ENCODE data around the gene UBE4A.

The UBE4A gene, protein sequence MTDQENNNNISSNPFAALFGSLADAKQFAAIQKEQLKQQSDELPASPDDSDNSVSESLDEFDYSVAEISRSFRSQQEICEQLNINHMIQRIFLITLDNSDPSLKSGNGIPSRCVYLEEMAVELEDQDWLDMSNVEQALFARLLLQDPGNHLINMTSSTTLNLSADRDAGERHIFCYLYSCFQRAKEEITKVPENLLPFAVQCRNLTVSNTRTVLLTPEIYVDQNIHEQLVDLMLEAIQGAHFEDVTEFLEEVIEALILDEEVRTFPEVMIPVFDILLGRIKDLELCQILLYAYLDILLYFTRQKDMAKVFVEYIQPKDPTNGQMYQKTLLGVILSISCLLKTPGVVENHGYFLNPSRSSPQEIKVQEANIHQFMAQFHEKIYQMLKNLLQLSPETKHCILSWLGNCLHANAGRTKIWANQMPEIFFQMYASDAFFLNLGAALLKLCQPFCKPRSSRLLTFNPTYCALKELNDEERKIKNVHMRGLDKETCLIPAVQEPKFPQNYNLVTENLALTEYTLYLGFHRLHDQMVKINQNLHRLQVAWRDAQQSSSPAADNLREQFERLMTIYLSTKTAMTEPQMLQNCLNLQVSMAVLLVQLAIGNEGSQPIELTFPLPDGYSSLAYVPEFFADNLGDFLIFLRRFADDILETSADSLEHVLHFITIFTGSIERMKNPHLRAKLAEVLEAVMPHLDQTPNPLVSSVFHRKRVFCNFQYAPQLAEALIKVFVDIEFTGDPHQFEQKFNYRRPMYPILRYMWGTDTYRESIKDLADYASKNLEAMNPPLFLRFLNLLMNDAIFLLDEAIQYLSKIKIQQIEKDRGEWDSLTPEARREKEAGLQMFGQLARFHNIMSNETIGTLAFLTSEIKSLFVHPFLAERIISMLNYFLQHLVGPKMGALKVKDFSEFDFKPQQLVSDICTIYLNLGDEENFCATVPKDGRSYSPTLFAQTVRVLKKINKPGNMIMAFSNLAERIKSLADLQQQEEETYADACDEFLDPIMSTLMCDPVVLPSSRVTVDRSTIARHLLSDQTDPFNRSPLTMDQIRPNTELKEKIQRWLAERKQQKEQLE

DNA sequence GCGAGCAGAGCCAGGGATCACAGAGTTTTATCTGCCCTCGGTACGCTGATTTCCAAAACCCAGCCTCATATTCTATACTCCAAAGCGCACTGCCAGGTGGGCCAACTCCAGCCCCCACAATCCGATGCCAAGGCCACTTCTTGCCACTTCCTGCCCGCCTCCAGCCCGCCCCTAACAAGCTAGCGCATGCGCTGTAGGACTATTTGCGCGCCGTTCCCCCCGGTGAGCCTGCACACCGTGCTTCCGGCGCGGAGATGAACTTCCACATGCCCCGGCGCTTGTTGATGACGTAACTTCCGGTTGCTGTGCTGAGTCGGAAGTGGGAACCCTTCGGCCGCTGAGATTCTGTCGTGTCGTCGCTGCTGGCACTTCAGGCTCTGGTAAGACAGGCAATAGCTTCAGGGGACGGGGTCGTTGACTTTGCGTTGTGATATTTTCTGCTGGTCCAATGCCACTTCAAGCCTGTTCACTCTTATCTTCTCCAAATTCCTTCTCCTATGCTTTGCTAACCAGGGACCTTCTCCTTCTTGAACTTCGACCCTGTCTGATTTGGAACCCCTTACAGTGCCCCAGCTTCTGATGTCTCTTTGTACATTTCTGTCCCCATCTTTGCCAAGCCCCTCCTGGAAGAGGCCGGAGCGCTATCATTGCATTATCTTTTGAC is at the start of gene UBE4A:
UBE4A (plus strand) TSS at position 306 of the 664 bp plus-strand sequence. CDS start 5,481 bp downstream, outside the sequence.
- Histone ChIP-seq H3K4me3 (replicated peaks; ENCODE audit: low read depth, low read length) (peak within 1 kb of the TSS; percentile 87), H3K27me3 (replicated peaks; ENCODE audit: control insufficient read depth, insufficient read depth, low read length) (no peaks in the 10 kb centered on the region), H3K36me3 (ENCODE audit: control insufficient read depth, insufficient read depth, low read length) (no peaks in the 10 kb centered on the region)
- peak; percentile 90 for DNase-seq (ENCODE audit: extremely low read depth, insufficient read length)
- TF ChIP-seq CTCF (IDR thresholded peaks at IDR 0.05; ENCODE audit: insufficient read depth, low read length, poor library complexity, severe bottlenecking), result no peak

- Histone ChIP-seq H3K36me3 (ENCODE audit: control insufficient read depth, insufficient read depth, low read length) (no peaks in the 10 kb centered on the region), H3K4me3 (replicated peaks; ENCODE audit: low read depth, low read length) (no peak overlapping the region), H3K27me3 (replicated peaks; ENCODE audit: control insufficient read depth, insufficient read depth, low read length) (peaks cover 1% of the 10 kb centered on the region)
- DNase-seq (ENCODE audit: extremely low read depth, insufficient read length), result no peak
- no peak for TF ChIP-seq CTCF (IDR thresholded peaks at IDR 0.05; ENCODE audit: insufficient read depth, low read length, poor library complexity, severe bottlenecking)
Observed at GRCh38 chr11:118310271-118310670, 49.1 kb upstream of the UBE4A start.

DNA sequence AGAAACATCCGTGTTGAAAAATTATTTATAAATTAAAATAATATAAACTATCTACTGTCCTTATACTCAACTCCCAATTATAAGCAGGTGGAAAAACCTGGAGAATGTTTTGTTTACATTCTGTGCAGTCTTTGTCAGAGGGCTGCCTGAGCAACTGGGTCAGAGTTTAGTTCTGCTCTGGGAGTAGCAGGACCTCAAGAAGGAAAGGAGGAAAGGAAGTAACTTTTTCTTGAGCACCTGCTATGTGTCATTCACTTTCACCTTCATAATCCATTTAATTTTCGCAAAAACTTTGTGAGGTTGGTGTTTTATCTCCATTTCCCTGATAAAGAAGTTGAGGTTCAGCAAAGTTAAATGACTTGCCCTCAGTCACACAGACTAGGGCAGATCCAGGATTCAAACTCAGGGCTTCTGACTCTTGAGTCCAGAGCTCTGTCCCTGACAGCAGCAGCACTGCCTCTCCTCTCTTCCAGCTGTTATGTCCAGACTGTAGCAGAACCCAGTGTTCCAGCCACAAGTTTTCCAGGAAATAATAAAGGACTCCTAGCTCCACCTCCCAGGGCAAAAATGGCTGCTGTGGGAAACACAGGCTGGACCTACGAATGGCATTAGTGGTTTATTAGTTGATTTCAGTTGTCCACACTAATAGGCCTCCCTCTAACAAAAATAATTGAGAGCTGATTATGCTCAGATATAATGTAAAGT is 48.5 kb upstream of the UBE4A start:
- TF ChIP-seq CTCF (IDR thresholded peaks at IDR 0.05; ENCODE audit: insufficient read depth, low read length, poor library complexity, severe bottlenecking), result no peak
- H3K27me3 ChIP-seq (replicated peaks; ENCODE audit: control insufficient read depth, insufficient read depth, low read length), result peaks cover 1% of the 10 kb centered on the region
- no peak for DNase-seq (ENCODE audit: extremely low read depth, insufficient read length)
- no peak overlapping the region for H3K4me3 ChIP-seq (replicated peaks; ENCODE audit: low read depth, low read length)
- H3K36me3 ChIP-seq (ENCODE audit: control insufficient read depth, insufficient read depth, low read length), result no peaks in the 10 kb centered on the region

DNA sequence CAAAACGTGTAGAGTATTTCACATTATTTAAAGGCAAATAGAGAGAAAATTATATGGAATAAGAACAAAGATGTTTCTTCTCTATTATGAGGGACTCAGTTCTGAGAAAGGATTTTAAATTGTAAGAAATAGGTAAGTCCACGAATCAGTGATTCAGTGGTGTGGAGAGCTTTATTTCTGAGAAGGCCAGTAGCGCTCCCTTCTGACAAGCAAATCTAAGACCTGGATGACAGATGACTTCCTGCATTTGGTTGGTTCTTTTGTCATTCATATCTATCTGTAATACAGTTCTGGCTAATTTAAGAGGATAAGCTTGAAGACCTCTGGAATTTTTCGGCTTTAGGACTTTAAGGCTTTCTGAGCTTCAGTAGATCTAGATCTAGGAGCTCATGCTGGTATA is 47.9 kb upstream of the UBE4A start:
- Histone ChIP-seq H3K4me3 (replicated peaks; ENCODE audit: low read depth, low read length) (no peak overlapping the region), H3K36me3 (ENCODE audit: control insufficient read depth, insufficient read depth, low read length) (no peaks in the 10 kb centered on the region), H3K27me3 (replicated peaks; ENCODE audit: control insufficient read depth, insufficient read depth, low read length) (peaks cover 1% of the 10 kb centered on the region)
- TF ChIP-seq CTCF (IDR thresholded peaks at IDR 0.05; ENCODE audit: insufficient read depth, low read length, poor library complexity, severe bottlenecking), result no peak
- no peak for DNase-seq (ENCODE audit: extremely low read depth, insufficient read length)

DNA sequence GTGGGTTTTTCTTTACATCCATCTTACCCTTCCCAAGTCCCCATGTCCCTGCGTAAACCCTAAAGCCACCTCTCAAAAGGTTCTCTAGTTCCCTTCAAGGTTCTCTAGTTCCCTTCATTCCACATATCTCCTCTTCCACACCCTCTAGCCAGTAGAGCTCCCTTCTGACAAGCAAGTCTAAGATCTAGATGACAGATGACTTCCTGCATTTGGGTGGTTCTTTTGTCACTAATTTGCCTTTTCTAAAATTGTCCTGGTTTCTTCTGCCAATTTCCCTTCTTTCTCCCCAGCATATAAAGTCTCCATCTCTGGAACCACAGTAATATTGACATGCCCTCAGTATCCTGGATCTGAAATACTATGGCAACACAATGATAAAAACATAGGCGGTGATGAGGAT is 47.1 kb upstream of the UBE4A start:
- no peaks in the 10 kb centered on the region for H3K36me3 ChIP-seq (ENCODE audit: control insufficient read depth, insufficient read depth, low read length)
- H3K27me3 ChIP-seq (replicated peaks; ENCODE audit: control insufficient read depth, insufficient read depth, low read length), result peaks cover 1% of the 10 kb centered on the region
- TF ChIP-seq CTCF (IDR thresholded peaks at IDR 0.05; ENCODE audit: insufficient read depth, low read length, poor library complexity, severe bottlenecking), result no peak
- DNase-seq (ENCODE audit: extremely low read depth, insufficient read length), result no peak
- H3K4me3 ChIP-seq (replicated peaks; ENCODE audit: low read depth, low read length), result no peak overlapping the region
